ENCODE results near the gene TMEM214.

TMEM214 gene

GRCh38 chr2:27009716-27010115, 23.0 kb upstream of the TMEM214 start:
- no peak for DNase-seq

GRCh38 chr2:27010139-27010538, 22.6 kb upstream of the TMEM214 start:
- DNase-seq: no peak

GRCh38 chr2:27013738-27014137, 19.0 kb upstream of the TMEM214 start:
- no peak for DNase-seq

- no peak for DNase-seq
Measured at GRCh38 chr2:27014771-27015433, 17.9 kb upstream of the TMEM214 start.

GRCh38 chr2:27016801-27017325, 15.9 kb upstream of the TMEM214 start:
- peak; percentile 73 for DNase-seq

GRCh38 chr2:27018142-27018541, 14.6 kb upstream of the TMEM214 start:
- DNase-seq: no peak

GRCh38 chr2:27019459-27019858, 13.3 kb upstream of the TMEM214 start:
- DNase-seq: no peak

GRCh38 chr2:27019931-27020855, 12.6 kb upstream of the TMEM214 start:
- DNase-seq: no peak

- peak; percentile 39 for DNase-seq
Measured at GRCh38 chr2:27021253-27022049, 11.3 kb upstream of the TMEM214 start.

GRCh38 chr2:27023740-27024139, 9.0 kb upstream of the TMEM214 start:
- DNase-seq: no peak

GRCh38 chr2:27024188-27024587, 8.6 kb upstream of the TMEM214 start:
- no peak for DNase-seq

GRCh38 chr2:27024812-27025211, 8.0 kb upstream of the TMEM214 start:
- no peak for DNase-seq

- DNase-seq: no peak
Measured at GRCh38 chr2:27025281-27025800, 7.4 kb upstream of the TMEM214 start.

- DNase-seq: no peak
Measured at GRCh38 chr2:27025861-27026851, 6.6 kb upstream of the TMEM214 start.

GRCh38 chr2:27027211-27027651, 5.5 kb upstream of the TMEM214 start:
- DNase-seq: no peak

GRCh38 chr2:27029051-27029450, 3.7 kb upstream of the TMEM214 start:
- DNase-seq: no peak

GRCh38 chr2:27033253-27033852, 588 bp downstream of the TMEM214 start:
- DNase-seq: no peak

GRCh38 chr2:27038012-27038411, 5.2 kb downstream of the TMEM214 start:
- no peak for DNase-seq

- no peak for DNase-seq
Measured at GRCh38 chr2:27038631-27039339, 6.0 kb downstream of the TMEM214 start.

- no peak for DNase-seq
Measured at GRCh38 chr2:27039426-27039825, 6.7 kb downstream of the TMEM214 start.

Measured in fibroblast of skin of abdomen (primary cell).